GM18907 (cell line): ENCODE measurements around the gene ANKIB1.
"Not testable (repeated sequence)": the region's sequence is repeated elsewhere in the genome, so short reads cannot be mapped to it uniquely, and the experiment has no call there.

Experiments
- ATAC-seq: cut with Tn5 transposase; IDR thresholded peaks from one replicate; pipeline ENCODE4 v1.9.1; 2021; ENCODE audit warnings: mild to moderate bottlenecking, moderate library complexity; ENCODE audit not compliant: unreplicated experiment

The ANKIB1 gene, protein sequence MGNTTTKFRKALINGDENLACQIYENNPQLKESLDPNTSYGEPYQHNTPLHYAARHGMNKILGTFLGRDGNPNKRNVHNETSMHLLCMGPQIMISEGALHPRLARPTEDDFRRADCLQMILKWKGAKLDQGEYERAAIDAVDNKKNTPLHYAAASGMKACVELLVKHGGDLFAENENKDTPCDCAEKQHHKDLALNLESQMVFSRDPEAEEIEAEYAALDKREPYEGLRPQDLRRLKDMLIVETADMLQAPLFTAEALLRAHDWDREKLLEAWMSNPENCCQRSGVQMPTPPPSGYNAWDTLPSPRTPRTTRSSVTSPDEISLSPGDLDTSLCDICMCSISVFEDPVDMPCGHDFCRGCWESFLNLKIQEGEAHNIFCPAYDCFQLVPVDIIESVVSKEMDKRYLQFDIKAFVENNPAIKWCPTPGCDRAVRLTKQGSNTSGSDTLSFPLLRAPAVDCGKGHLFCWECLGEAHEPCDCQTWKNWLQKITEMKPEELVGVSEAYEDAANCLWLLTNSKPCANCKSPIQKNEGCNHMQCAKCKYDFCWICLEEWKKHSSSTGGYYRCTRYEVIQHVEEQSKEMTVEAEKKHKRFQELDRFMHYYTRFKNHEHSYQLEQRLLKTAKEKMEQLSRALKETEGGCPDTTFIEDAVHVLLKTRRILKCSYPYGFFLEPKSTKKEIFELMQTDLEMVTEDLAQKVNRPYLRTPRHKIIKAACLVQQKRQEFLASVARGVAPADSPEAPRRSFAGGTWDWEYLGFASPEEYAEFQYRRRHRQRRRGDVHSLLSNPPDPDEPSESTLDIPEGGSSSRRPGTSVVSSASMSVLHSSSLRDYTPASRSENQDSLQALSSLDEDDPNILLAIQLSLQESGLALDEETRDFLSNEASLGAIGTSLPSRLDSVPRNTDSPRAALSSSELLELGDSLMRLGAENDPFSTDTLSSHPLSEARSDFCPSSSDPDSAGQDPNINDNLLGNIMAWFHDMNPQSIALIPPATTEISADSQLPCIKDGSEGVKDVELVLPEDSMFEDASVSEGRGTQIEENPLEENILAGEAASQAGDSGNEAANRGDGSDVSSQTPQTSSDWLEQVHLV

DNA sequence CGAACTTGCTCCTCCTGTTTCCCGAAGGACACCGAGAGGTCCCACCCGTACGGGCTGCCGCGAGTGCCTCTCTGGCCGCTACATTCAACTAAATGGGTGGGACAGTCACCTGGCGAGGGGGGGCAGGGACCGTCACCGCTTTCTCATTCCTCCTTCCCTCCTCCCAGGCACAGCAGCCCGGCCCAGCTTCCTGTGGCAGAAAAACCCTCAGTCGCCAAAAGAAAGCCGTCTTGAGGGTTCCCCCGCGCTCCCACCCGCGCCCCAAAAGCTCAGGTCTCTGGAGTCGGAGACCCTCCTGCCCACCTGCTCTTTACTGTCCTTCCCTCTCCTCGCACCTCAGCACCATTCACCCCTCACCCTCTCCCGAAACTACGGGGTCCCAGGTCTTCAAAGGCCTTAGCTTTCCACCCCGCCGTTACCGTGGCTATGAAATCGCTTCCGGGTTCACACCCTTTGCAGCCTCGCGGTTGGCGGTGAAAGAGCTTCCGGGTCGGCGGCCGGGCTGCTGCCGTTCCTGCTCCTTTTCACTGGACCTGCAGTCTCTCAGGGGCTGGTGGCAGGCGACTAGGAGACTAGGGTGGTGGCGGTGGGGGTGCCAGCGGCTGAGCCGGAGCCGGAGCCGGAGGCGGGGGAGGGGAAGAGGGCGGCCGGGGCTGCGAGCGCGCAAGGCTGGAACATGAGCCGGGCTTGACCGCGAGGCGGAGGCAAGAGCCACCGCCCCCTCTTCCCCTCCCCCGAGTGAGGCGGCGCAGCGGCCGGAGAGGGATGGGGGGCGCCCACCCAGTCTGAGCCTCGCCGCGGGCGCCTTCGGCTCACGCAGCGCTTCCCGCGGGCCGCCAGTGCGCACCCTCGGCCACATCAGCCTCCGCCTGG, at the start of gene ANKIB1, which contains the start of gene KRIT1:
Gene ANKIB1, plus strand, starts transcription at position 488 of the 873 bp plus-strand sequence. CDS start 49,005 bp downstream, outside the sequence.
Gene KRIT1, minus strand, starts transcription at position 428 of the 873 bp plus-strand sequence. CDS start 3,779 bp downstream, outside the sequence.
- peak; percentile 88 for ATAC-seq

DNA sequence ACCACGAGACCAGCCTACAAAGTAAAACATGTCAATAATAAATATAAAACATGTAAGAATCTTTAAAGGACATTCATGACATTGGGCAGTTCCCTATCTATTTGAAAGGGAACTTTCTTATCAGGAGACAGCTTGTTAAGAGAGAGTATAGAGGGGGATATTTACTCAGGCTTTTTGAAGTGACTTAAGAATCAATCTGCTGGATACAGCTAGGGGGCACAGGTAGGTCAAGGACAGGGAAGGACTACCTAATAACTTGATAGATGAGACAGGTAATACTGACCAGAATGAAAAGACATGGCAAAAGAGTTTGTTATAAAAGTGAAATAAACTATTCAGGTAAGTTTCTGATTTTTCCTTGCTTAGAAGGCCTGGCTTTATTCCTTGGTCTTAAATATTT, 45.0 kb upstream of the ANKIB1 start:
- ATAC-seq: no peak

DNA sequence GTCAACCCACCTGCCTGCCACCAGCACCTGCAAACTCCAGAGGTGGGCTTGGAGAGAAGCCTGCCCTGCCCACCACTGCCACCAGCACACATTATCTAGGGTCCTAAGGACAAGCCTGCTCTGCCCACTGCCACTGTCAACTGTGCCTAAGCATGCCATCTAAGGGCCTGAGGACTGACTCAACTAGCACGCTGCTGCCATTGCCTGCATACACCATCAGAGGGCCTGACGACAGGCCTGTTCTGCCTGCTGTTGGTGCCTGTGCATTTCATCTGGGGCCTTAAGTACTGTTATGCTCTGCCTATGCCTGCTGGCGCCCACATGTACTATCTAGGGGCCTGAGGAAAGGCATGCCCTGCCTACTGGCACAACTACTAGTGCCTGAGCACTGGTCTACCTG, 39.8 kb upstream of the ANKIB1 start:
- no peak for ATAC-seq

DNA sequence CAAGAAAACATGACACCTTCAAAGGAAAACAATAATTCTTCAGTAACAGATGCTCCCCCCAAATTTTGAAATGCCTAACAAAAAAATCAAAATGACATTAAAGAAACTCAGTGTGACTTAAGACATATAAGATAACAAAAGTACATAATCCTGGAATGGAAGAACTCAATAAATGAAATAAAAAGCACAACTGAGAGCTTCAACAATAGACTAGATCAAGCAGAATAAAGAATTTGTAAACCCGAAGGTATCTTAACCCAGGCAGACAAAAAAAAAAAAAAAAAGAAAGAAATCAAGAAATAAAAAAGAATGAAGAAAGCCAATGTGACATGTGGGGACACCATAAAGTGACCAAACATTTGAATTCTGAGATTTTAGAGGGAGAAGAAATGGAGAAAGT, 39.1 kb upstream of the ANKIB1 start:
- ATAC-seq: no peak

DNA sequence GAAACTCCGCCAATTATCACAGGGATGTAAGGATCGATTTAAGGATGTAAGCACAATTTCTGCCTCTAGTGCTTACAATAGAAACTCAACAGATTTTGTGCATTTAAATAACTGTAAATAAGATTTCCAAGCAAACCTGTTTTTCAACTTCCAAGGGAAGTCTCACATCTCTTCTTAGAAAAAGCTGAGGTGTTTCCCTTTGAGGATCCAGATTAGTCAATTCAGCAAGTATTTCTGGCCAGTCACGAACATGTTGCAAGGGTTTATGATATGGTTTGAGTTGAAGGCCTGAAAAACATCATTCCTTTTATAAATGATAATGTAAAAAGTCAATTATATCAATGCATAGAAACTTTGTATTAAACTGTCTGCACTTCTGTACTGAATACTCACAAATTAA, 24.0 kb upstream of the ANKIB1 start:
- no peak for ATAC-seq

DNA sequence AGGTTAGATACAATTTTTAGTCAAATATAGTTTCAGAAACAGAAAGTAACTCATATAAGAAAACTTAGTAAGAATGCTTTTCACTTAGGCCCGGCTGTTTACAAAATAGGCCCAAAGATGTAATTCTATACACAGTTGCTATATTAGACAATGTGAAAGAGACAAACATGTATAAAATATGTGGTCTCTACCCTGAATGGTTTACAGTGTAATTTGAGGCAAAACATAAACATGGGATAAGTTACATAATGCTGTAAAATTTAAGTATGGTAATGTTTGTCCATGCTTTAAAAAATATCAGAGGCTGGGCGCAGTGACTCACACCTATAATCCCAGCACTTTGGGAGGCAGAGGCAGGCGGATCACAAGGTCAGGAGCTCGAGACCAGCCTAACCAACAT, 18.8 kb upstream of the ANKIB1 start:
- ATAC-seq: no peak

DNA sequence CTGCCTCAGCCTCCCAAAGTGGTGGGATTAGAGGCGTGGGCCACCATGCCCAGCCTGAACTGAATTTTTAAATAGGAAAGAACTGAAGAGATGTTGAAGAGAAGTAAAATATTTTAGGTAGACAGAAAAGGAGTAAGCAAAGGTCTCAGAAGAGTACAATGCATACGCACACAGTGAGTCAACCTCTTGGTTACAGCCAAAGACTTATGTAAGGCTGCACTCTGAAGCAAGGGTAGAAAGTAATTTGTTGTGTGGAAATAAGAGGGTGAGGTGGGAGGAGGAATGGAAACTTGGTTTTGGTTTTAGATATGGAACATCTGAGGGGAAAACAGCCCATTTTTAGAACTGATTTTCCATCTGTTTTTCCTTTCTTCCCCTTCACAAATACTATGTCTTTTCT, 17.7 kb upstream of the ANKIB1 start:
- ATAC-seq: no peak

DNA sequence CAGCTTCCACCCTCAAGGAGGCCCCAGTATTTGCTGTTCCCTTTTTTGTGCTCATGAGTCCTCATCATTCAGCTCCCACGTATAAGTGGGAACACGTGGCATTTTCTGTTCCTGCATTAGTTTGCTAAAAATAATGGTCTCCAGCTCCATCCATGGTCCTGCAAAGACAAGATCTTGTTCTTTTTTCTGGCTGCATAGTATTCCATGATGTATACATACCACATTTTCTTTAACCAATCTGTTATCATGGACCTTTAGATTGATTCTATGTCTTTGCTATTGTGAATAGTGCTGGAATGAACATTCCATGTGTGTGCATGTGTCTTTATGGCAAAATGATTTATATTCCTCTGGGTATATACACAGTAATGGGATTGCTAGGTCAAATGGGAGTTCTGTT, 17.0 kb upstream of the ANKIB1 start:
- no peak for ATAC-seq

DNA sequence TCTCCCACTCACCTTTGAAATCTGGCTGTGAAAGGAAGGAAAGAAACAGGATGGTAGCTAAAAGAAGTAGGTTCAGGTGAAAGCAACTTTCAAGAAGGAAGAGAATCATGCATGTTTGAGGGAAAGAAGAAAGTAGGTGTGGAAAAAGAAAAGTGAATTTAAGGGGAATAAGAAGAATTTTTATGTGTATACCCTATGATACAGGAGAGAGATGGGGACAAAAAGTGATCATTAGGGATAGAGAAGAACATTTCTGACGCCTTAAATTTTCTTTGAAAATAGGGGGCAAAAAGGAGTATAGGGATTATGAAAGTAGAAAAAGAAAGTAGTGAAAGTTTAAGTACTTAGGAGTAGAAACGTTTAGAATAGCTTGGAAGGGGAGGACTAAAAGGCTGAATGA, 15.2 kb upstream of the ANKIB1 start:
- ATAC-seq: no peak

DNA sequence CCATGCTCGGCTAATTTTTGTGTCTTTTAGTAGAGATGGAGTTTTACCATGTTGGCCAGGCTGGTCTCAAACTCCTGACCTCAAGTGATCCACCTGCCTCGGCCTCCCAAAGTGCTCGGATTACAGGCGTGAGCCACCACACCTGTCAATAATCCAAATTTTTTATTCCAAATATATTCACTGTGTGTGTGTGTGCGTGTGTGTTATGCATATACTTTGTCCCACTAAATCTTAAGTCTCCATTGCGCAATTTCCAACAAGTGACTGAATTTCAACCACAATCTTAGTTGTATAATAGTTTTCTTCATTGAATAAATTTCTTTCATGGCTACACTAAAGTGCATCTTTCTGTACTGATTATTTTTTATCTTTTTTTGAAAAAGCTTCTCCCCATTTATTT, 2.8 kb upstream of the ANKIB1 start:
- no peak for ATAC-seq

DNA sequence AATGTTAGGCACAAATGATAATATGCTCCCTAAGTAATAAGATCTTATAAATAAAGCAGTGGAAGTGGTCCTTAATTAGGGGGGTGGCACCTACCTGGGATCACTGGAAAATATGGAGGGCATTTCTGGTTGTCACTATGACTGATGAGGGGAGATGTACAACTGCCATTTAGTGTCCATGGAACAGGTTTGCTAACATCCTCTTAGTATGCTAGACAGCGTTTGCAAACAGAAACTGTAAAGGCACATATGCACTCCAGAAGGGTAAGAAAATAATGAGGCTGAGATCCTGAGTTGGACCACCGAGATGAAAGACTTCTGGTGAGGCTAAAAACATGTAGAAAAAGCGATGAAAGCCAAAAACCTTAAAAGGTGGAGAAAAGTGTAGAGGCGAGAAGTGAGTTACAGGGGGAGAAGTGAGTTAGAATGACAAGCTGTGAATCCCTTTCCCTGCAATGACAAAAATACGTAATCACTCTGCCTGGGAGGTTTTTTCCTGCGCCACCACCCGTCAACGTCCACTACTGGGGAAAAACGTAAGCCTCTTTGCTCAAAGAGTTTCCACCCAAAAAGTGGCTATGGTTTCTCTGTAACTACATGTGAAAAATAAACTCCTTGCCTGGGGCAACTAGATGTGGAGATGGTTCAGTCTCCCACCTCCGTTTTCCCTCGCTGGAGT, 827 bp upstream of the ANKIB1 start:
- ATAC-seq: peak; percentile 3

DNA sequence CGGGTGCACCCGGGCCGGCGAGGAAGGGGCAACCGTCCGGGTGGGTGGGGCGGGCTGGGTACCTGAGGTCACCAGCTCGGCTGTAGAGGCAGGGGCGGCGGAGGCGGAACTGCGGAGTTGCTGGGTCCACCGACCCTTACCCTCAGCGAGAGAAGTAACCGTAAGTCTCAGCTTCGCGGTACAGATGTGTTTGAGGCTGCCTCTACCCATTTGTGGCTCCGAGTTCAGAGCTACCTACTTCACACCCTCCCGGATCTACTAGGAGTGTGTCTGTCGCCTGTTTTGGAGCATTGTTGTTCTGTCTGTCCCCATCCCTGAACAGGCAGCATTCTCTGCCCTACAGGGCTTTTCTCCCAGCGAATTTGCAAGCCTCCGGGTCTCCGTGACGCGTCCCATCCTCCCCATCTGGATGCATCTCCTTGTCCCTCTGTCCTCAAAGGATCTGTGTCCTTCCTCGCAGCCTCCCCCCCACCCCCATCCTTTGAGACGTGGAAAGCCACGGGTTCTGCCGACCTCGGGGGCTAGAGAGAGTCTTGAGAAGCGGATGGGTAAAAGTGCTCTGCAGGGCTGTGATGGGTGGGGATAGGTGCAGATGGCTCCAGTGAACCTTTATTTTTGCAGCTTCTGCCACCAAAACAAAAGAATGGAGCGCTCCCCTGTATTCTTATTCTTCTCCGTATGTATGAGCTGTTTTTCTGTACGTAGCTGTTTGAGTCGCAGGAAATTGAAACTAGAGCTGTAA, 757 bp downstream of the ANKIB1 start:
- peak; percentile 47 for ATAC-seq

DNA sequence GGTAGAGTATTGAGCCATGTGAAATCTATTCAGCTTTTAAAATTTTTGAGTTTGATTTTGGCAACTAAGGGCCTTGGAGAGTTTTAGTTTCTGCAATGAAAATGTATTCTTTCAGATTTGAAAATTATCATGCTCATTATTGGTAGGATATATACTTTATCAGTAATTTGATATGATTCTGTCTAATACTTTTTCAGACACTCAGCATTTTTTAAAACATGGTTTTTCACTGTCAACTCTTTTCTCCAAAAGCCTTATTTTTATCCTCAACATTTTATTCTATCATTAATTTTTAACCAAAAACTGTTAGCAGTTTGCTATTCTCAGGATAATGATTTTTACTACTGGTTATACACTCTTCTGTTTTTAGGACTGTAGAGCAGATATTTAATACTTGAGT, 4.8 kb downstream of the ANKIB1 start:
- ATAC-seq: no peak

DNA sequence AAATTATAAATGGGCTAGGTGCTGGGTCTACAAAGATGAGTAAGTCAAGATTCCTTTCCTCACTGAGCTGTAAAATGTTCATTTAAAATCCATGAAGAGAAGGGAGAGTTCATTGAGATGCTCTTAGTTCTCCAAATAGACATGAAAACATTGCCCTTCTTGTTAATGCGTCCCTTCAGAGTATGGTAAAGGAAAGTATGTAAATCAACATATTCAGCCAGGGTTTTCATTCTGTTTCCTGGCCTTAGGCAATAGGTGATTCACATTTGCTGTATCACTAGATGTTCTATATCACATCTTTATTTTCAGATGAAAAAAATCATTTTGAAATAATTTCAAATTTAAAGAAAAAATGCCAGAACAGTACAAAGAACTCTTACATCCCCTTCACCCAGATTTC, 5.4 kb downstream of the ANKIB1 start:
- no peak for ATAC-seq

DNA sequence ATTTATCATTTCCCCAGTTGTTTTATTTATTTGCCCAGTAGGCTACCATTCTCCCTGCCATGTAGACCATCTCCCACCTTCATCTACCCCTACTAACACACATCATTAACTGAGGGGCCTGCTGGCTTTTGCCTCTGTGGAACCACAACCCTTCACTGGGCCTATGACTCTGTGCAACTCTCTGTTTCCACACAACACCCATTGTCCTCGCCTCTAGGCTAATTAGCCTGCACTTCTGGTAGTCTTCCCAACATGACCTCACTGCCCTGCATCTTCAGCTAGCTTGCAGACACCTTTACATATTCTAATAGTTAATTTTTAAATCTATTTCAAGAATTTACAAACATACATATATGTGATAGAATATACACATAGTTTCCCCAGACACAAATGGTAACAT, 7.5 kb downstream of the ANKIB1 start:
- ATAC-seq: no peak

DNA sequence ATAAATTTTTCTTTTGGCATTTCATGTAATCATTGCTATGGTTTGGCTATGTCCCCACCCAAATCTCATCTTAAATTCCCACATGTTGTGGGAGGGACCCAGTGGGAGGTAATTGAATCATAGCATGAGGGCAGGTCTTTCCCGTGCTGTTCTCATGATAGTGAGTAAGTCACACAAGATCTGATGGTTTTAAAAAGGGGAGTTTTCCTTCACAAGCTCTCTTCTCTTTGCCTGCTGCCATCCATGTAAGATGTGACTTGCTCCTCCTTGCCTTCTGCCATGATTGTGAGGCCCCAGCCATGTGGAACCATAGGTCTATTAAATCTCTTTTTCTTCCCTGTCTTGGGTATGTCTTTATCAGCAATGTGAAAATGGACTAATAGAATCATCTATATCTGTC, 9.0 kb downstream of the ANKIB1 start:
- ATAC-seq: not testable (repeated sequence)

DNA sequence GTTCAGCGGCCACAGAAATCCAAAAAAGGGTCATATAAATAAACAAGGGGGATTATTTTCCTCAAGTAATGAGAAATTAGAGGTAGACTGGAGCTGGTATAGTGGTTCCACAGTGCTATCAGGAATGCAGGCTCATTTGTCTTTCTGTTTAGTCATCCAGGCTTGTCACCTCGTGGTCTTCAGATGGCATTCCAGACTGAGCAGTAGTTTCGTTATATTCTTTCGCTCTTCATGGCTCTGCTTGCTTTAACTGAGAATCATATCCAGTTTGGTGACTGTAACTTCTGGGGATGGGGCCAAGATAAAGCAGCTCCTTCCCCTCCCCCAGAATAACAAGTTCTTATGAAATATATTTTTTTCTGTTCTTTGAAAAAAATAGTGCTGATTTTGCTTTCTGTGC, 9.5 kb downstream of the ANKIB1 start:
- ATAC-seq: no peak

DNA sequence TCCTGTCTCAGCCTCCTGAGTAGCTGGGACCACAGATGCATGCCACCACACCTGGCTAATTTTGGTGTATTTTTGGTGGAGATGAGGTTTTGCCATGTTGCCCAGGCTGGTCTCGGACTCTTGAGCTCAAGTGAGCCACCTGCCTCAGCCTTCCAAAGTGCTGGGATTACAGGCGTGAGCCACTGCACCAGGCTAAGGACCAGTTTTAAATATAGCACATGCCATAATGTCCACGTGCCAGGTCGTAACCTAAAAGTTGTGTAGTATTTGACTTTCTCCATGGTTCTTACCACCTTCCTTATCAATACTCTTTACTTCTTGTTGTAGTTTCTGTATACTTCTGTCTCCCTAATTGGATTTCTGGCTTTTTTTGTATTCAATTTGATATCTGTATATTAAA, 13.3 kb downstream of the ANKIB1 start:
- no peak for ATAC-seq

DNA sequence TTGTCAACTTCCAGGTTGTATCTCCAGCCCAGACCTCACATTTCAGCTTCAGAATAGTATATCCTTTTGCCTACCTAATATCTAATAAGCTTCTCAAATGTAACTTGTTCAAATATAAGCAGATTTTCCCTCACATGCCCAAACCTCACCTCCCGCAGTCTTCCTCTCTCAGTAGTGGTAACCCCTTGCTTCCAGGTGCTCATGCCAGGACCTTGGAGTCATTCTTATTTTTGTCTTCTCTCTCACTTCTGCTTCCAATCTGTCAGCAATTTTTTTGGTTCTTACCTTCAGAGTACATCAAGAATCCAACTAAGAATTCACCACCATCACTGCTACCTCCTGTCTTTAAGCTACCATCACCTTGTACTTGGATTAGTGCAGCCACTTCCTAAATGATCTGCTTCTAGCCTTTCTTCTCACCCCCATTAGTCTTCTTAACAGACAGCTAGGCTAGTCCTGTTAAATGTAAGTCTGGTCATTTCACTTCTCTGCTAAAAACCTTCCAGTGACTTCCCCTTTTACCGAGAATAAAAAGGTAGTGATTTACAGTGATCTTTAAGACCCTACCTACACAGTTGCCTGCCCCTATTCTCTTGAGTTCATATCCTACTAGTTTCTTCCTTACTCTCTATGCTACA, 14.0 kb downstream of the ANKIB1 start:
- no peak for ATAC-seq
